Measurements from ENCODE around the gene ADGRA3. TPM values are rescaled to one million over a fixed set of nuclear protein-coding genes. Genes with fewer than 3 reads are reported as not detected.

The ADGRA3 gene, protein sequence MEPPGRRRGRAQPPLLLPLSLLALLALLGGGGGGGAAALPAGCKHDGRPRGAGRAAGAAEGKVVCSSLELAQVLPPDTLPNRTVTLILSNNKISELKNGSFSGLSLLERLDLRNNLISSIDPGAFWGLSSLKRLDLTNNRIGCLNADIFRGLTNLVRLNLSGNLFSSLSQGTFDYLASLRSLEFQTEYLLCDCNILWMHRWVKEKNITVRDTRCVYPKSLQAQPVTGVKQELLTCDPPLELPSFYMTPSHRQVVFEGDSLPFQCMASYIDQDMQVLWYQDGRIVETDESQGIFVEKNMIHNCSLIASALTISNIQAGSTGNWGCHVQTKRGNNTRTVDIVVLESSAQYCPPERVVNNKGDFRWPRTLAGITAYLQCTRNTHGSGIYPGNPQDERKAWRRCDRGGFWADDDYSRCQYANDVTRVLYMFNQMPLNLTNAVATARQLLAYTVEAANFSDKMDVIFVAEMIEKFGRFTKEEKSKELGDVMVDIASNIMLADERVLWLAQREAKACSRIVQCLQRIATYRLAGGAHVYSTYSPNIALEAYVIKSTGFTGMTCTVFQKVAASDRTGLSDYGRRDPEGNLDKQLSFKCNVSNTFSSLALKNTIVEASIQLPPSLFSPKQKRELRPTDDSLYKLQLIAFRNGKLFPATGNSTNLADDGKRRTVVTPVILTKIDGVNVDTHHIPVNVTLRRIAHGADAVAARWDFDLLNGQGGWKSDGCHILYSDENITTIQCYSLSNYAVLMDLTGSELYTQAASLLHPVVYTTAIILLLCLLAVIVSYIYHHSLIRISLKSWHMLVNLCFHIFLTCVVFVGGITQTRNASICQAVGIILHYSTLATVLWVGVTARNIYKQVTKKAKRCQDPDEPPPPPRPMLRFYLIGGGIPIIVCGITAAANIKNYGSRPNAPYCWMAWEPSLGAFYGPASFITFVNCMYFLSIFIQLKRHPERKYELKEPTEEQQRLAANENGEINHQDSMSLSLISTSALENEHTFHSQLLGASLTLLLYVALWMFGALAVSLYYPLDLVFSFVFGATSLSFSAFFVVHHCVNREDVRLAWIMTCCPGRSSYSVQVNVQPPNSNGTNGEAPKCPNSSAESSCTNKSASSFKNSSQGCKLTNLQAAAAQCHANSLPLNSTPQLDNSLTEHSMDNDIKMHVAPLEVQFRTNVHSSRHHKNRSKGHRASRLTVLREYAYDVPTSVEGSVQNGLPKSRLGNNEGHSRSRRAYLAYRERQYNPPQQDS (N-terminal part only)
- 18.9 and 22.9 TPM in 2 replicates for total RNA-seq (2014; rRNA removed; shearing (Covaris generic))

DNA sequence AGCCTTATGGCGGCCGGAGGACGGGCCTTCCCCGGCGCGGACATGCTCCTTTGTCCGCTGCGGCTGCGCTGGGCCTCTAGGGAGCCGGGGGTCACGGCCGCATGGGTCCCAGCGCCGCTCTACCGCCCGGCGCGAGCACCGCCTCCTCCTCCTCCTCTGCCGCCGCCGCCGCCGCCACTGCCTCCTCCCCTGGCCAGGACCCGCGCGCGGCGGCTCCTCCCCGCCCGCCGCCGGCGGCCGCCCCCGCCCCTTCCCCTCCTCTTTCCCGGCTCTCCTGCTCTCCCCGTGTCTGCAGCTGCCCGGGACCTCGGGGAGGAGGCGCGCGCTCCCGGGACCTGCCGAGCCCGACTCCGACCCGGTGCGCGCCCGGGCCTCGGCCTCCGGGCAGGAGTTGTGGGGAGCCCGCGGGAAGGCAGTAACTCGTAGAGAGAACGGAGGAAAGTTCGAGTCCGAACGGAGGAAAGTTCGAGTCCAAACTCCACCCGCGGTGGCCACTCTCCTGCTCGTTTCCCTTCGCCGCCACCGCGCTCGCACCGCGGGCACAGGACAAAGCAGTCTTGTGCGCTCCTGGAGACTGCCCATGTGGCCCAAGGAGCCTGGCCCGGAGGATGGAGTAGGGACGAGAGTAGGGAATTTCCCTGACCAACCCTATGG lies at the start of gene ADGRA3:
Gene ADGRA3 (minus strand): TSS at position 179 of the 654 bp plus-strand sequence. CDS start 282 bp downstream, outside the sequence.
- peak; percentile 71 for DNase-seq (ENCODE audit: low spot score)

DNA sequence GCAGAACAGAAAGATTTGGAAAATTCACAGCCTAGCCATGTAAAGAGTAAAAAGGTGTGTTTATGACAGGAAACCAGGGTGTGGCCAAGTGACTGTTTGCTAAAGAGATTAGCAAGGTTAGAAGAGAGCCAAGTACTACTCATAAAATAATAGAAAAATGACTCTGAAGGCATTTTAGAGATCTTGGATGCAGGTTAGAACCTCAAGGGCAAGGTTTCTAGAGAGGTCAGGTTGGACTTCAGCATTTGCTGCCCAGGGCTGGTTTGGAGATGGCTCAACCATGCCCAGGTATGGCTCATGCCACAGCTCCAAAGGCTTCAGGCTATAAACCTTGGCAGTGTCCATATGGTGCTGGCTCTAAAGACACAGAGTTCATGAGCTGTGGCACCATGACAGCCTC lies 40.6 kb upstream of the ADGRA3 start:
- peak; percentile 6 for DNase-seq (ENCODE audit: low spot score)

DNA sequence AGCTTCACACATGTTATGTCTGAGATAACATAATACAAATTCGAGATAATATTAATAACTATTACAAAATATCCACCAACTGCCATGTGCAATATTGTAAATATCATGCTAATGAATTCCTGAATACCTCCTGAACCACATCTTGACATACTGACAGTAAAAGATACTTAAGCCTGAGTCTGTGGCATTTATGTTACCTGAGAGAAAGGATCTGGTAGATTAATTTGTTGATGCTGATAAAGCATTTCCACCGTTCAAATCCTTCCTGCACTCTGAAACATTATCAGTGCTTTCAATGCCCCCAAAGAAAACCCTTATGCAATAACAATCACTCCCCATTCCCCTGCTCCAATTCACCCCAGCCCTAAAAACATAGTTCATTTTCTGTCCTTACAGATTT lies 38.8 kb upstream of the ADGRA3 start:
- no peak for DNase-seq (ENCODE audit: low spot score)

DNA sequence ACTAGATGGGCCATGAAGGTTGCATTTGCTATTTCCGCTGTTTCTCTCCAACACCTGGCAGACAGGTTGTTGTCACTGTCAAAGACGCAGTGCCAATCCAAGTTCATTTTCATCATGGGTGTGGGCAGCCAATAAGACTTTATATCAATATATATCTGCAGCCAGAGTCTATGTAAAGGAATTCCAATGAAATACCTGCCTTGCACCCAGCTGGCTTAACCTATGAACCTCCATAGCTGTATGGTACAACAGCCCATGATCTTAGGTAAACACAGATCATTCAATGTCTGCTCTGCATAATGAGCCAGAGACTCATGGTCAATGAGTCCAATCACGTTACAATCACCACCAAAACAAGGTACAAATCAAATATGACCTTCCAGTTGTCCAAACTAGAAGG lies 37.7 kb upstream of the ADGRA3 start:
- no peak for DNase-seq (ENCODE audit: low spot score)

DNA sequence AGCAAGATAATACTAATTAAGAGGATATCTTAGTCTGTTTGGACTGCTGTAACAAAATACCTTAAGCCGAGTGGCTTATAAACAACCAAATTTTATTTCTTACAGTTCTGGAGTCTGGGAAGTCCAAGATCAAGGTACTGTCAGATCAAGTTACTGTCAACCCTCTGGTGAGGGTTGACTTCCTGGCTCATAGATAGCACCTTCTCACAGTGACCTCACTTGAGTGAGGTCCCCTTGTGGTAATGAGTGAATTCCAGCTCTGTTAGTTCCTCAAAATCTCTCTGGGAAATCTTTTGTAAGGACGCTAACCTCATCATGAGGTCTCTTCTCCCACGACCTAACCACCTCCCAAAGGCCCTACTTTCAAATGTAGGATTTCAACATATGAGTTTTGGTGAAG lies 36.9 kb upstream of the ADGRA3 start:
- no peak for DNase-seq (ENCODE audit: low spot score)

DNA sequence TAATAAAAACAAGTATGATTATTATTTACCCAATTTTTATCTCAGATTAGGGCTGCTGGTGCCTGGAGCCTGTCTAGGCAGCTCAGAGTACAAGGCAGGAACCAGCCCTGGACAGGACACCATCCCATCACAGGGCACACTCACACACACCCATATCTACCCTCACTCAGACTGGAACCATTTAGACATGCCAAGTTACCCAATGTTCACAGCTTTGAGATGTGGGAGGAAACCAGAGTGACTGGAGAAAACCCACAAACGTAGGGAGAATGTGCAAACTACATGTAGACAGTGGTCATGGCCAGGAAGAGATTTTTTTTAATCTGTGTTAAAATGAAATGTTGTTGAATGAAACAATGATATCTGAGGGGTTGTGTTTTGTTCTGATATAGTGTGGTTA lies 35.7 kb upstream of the ADGRA3 start:
- no peak for DNase-seq (ENCODE audit: low spot score)

DNA sequence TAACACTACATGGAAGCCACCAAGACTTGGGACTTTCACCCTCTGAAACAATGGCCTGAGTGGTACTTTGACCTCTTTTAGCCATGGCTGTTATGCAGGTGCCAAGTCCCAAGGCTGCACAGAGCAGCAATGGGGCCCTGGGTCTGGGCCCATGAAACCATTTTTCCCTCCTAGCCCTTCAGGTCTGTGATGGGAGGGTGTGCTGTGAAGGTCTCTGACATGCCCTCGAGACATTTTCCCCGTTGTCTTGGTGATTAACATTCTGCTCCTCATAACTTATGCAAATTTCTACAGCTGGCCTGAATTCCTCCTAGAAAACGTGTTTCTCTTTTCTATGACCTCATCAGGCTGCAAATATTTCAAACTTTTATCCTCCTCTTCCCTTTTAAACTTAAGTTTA lies 30.4 kb upstream of the ADGRA3 start:
- no peak for DNase-seq (ENCODE audit: low spot score)

DNA sequence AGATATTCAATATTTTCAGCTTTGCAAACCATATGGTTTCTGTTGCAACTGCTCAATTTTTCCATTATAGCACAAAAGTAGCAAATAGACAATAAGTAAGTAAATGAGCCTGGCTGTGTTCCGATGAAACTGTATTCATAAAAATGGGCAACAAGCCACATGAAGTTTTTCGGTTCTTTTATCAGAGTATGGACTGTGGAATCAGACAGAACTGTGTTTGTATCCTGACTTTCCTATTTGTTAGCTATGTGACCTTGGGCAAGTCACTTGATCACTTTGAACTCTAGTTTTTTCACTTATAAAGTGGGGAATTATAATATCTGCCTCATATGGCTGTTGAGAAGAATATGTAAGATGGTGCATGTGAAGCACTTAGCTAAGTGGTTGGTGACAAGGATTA lies 23.4 kb upstream of the ADGRA3 start:
- no peak for DNase-seq (ENCODE audit: low spot score)

DNA sequence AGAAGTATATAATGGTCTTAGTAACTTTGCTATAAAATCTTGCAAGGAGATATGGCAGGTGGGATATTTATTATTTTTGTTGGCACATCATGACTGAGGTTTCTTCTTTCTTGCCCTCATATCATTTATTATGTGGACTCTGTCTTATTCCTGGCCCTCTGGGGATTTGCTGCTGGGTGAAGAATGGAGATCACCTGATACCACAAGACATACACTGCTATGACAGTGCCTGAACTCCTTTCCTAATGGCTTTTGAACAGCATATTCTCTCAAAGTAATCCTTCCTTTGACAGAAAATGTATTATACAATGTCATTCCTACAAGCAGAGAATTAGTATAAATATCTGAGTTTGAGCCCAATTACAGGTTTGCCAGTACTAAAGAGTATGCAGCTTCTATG lies 22.0 kb upstream of the ADGRA3 start:
- no peak for DNase-seq (ENCODE audit: low spot score)

DNA sequence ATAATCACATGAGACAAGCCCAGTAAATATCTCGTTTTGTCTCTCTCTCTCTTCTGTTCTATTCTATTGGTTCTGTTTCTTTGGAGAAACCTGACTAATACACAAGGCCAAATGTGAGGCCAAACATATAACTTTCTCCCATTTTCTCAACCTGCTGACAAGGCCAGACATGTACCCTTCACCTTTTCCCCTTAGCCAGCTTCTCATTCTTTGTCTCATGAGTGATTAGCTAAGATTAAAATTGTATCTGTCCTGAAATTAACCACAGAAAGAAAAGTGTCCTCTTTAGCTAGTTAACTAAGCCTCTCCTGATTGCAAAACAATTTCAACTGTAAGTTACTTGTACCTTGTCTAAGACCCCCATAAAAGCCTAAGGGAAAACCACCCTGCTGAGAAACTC lies 18.5 kb upstream of the ADGRA3 start:
- no peak for DNase-seq (ENCODE audit: low spot score)

DNA sequence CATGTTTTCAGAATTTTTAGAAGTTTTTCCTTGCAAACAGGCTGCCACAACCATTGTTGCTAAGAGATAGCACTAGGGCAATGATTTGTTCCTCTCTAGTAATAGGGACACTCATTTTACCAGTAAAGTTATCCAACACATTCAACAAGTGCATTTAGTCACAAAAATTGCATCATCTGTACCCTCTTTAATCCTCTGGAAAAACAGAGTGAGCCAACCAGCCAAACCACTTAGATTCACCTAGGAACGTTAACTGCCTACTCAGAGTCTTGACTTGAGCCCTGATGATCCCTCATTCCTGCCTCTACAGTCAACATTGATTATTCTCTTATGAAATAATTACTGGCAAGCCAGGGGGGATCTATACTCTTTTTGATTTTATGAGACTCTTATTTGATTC lies 17.0 kb upstream of the ADGRA3 start:
- DNase-seq (ENCODE audit: low spot score), result no peak

DNA sequence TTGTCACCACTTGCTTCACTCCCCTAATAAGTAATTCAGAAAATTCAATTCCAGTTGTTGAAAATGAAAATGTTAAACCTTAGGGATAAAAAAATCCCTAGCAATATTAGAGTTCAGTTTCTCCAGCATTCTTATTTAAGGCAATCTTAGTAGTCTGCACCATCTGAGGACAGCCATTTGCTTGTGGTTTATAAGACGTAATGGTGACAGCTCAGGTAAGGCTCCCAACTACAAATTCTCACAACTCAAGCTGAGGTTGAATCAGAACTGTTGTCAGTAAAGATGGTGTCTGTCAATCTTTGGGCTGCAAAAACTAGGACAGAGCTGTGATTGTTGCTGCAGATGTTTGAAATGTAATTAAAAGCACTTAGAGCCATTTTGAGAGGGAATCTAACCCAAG lies 16.3 kb upstream of the ADGRA3 start:
- no peak for DNase-seq (ENCODE audit: low spot score)

DNA sequence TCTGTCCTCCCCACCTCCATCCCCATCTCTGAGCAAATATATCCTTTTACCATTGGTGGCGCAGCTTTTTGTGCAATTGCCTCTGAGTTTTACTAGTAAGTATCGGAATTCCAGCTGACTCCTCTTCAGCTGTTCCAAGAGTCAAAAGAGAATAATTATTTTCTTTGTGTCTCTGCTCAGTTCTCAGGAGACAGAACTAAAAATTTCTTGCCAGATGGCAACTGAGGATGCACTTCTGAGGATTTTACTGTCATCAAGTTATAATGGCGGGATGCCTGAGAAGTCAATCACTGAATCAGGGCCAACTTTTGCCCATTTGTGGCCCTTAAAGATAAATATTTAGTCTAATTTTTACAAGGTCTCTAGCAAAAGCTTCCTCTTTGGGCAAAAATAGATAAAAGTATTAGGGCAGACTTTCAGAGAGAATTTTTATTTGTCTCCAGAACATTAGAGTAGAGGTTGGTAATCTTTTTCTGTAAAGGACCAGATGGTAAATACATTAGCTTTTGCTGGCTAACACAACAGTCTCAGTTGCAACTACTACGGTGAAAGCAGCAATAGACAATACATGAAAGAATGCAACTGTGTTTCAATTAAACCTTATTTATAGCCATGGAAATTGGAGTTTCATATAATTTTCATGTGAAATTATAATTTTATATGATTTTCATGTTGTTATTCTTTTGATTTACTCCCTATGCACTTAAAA lies 15.6 kb upstream of the ADGRA3 start:
- no peak for DNase-seq (ENCODE audit: low spot score)

DNA sequence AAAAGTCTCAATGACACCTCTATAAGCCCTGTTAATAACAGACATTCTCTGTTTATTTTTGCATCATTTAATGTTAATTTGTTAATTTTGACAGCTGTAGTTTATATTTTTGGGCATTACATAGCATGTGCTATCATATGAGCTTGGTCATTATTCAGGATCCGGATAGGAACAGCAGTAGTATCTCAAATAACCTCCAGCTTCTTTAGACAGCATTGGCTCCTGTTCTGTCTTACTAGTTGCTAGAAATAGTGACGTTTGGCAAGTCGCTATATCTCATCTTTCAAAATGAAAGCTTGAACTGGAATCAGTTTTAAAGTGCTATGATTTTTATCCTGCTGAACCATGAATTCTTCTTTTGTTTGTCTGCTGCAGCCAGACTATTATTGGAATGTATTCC lies 9.0 kb upstream of the ADGRA3 start:
- no peak for DNase-seq (ENCODE audit: low spot score)

DNA sequence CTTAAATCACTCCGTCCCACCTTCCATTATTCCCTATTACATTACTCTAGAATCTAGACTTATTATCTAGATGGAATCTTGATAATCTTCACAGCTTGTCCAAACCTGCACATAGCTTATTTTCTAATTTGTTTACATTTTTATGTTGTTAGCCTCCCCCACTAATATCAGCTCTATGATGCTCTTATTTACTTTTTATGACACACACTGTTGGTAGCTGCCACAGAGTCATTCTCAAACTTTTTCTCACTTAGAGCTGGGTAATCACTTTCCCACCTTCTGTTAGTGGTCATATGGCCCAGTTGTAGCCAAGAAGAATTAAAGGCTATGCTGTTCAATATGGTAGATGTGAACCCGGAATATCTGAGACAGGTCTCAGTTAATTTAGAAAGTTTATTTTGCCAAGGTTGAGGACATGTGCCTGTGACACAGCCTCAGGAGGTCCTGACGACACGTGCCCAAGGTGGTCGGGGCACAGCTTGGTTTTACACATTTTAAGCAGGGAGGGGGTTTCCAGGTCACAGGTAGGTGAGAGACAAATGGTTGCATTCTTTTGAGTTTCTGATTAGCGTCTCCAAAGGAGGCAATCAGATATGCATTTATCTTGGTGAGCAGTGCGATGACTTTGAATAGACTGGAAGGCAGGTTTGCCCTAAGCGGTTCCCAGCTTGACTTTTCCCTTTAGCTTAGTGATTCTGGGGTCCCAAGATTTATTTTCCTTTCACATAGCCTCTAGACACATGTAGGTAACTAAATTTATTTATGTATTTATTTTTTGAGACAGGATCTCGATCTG lies 7.0 kb upstream of the ADGRA3 start:
- DNase-seq (ENCODE audit: low spot score), result no peak

DNA sequence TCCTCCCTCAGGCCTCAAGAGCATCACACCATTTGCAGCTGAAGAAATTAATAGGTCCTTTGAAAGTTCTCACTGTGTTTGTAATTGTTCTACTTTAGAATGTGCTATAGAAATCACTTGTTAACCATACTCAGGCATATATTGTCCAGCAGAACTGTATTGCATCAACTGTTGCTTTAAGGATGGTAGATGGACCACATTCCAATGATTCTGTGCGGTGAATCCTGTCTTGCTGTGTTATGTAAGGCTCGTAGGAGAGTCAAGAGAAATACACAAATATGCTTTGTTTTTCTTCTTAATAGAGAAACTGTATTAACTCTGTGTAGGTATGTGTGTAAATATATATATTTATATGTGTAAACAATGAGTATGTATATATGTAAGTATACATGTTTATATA lies 6.3 kb upstream of the ADGRA3 start:
- no peak for DNase-seq (ENCODE audit: low spot score)

DNA sequence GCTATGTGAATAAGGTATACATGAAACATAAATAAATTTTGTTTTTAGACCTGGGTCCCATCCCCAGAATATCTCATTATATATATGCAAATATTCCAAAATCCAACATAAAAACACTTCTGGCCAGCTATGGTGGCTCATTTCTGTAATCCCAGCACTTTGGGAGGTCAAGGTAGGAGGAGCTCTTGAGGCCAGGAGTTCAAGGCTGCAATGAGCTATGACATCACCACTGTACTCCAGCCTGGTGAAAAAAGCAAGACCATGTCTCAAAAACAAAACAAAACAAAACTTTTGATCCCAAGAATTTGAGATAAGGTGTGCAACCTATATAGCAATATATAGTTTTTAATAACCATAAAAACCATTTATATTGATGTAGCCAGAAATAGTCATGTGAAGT lies 5.4 kb upstream of the ADGRA3 start:
- no peak for DNase-seq (ENCODE audit: low spot score)

DNA sequence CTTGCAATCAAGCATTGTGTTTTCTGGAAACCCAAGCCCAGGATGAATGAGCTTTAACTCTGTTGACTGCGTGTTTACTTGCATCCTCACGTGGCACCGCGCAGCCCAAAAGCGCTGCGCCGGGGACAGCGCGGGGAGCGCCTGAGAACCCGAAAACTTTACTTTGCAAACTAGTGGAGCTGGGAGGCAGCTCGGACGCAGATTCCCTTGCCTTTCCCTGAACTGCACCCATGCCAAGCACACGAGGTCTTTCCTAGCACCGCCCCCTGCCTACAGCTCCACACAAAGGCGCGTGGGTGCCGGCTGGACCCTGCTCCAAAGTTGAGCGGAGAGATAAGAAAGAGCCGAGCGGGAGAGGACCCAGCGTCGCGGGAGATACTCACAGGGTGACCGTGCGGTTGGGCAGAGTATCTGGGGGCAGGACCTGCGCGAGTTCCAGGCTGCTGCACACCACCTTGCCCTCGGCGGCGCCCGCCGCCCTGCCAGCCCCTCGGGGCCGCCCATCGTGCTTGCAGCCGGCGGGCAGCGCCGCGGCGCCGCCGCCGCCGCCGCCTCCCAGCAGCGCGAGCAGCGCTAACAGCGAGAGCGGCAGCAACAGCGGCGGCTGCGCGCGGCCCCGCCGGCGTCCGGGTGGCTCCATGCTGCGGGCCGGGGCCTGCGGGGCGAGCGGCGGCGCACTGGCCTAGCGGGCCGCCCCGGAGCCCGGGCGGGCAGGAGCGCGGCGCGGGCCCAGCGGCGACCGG lies 550 bp downstream of the ADGRA3 start:
- peak; percentile 84 for DNase-seq (ENCODE audit: low spot score)

DNA sequence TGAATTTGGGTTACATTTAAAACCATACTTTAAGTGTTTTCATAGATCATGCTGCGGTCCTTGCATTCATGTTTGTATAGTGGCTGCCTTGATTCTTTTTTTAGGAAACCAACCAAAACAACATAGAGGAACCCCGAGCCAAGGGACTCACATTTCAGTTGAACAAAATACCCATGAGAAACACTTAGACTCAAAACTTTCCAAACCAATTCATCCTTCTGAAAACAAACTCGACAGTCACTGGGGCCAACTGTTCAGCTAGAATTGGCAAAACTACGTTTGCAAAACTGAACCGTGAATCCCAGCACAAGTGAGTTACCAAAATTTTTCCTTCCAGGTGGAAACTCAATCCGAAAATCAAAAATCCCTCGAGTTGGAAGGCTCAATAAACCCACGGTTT lies 1.4 kb downstream of the ADGRA3 start:
- peak; percentile 28 for DNase-seq (ENCODE audit: low spot score)

Measured in HT-29 (cell line).